WI38 (cell line): Measurements from ENCODE around the gene UTP3.
A peak's percentile ranks its signal among the peaks of the same experiment; 100 is the strongest.
"Not testable (repeated sequence)": the region's sequence is repeated elsewhere in the genome, so short reads cannot be mapped to it uniquely, and the experiment has no call there.

Experiments used
- H3K4me3 ChIP-seq: 2 replicates; pipeline ENCODE4 v1.5.1; 2011; ENCODE audit warnings: low read depth, mild to moderate bottlenecking, control low read depth, low read length
- TF ChIP-seq, protein P1 (sequence below): IDR thresholded peaks from 2 replicates; pipeline ENCODE4 v1.5.1; 2012; ENCODE audit warnings: low read depth, mild to moderate bottlenecking, control low read depth, low read length

Gene UTP3

DNA sequence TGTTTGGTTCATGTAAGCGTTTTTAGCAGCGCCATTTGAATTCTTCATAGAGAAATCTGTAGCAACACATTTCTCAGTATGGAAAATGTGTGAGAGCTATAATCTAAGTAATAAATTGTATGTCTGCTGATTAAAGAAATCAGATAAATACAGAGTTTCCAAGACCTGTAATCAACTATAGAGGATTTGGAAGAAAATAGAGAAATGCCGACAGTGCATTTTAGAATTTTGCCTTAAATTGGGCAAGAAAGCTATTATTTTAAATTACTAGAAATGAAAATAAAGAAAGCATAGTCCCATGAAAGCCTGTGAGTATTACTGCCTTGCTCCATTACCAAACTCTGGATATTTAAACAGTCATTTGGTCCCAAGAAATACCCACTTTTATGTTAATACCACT, 36.1 kb downstream of the UTP3 start:
- TF ChIP-seq, protein P1, sequence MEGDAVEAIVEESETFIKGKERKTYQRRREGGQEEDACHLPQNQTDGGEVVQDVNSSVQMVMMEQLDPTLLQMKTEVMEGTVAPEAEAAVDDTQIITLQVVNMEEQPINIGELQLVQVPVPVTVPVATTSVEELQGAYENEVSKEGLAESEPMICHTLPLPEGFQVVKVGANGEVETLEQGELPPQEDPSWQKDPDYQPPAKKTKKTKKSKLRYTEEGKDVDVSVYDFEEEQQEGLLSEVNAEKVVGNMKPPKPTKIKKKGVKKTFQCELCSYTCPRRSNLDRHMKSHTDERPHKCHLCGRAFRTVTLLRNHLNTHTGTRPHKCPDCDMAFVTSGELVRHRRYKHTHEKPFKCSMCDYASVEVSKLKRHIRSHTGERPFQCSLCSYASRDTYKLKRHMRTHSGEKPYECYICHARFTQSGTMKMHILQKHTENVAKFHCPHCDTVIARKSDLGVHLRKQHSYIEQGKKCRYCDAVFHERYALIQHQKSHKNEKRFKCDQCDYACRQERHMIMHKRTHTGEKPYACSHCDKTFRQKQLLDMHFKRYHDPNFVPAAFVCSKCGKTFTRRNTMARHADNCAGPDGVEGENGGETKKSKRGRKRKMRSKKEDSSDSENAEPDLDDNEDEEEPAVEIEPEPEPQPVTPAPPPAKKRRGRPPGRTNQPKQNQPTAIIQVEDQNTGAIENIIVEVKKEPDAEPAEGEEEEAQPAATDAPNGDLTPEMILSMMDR = no peak
- H3K4me3 ChIP-seq = no peak overlapping the region

DNA sequence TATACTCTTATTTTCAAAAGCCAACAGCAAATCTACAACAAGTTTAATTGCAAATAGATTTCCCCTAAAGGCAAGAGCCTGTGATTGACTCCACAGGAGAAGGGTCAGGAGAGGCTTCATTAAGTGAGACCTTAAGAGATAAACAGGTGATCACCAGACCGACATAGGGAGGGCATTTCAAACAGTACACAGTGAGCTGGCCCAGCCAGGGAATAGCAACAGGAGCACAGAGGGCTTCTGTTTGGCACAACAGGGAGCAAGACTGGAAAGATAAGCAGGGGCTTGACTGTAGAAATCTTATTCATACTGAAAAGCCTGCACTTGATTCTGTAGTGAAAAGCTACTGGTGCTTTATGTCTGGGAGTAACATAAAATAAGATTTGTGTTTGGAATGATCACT, 37.3 kb downstream of the UTP3 start:
- TF ChIP-seq, protein P1 = no peak
- H3K4me3 ChIP-seq = no peak overlapping the region

DNA sequence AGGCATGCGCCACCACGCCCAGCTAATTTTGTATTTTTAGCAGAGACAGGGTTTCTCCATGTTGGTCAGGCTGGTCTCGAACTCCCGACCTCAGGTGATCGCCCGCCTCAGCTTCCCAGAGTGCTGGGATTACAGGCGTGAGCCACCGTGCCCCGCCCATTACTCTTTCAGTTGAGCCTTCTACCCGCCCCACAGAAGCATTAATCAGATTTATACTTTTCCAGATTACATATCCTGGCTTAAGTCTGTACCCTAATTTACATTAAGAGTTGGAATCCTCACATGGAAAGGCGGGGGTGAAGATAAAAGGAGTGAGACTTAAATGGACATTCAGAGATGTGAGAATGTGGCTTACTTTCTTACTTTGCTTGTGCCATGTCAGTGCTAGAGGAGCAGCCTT, 38.2 kb downstream of the UTP3 start:
- not testable (repeated sequence) for H3K4me3 ChIP-seq

DNA sequence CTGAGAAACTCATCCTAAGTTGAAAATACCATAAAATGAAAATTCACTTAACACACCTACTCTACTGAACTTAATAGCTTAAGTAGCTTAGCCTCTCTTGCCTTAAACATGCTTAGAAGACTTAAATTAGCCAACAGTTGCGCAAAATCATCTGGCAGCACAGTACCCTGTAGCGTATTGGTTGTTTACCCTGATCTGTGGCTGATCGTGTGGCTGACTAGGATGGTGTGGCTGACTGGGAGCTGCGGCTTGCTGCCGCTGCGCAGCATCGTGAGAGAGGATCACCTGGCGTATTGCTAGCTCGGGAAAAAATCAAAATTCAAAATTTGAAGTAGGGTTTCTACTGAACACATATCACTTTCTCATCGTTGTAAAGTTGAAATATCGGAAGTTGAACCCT, 39.8 kb downstream of the UTP3 start:
- H3K4me3 ChIP-seq = no peak overlapping the region

DNA sequence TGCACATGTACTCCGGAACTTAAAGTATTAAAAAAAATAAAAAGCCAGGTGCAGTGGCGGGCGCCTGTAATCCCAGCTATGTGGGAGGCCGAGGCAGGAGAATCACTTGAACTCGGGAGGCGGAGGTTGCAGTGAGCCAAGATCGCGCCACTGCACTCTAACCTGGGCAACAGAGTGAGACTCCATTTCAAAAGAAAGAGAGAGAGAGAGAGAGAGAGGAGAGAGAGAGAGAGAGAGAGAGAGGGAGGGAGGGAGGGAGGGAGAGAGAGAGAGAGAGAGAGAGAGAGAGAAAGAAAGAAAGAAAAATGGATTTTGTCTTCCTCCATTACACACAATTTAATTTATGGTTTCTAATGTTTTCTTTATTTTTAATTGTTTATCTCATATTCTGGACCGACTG, 44.5 kb downstream of the UTP3 start:
- H3K4me3 ChIP-seq = not testable (repeated sequence)

More for the DNA sequence above, 39.8 kb downstream of the UTP3 start:
- TF ChIP-seq, protein P1 = no peak

DNA sequence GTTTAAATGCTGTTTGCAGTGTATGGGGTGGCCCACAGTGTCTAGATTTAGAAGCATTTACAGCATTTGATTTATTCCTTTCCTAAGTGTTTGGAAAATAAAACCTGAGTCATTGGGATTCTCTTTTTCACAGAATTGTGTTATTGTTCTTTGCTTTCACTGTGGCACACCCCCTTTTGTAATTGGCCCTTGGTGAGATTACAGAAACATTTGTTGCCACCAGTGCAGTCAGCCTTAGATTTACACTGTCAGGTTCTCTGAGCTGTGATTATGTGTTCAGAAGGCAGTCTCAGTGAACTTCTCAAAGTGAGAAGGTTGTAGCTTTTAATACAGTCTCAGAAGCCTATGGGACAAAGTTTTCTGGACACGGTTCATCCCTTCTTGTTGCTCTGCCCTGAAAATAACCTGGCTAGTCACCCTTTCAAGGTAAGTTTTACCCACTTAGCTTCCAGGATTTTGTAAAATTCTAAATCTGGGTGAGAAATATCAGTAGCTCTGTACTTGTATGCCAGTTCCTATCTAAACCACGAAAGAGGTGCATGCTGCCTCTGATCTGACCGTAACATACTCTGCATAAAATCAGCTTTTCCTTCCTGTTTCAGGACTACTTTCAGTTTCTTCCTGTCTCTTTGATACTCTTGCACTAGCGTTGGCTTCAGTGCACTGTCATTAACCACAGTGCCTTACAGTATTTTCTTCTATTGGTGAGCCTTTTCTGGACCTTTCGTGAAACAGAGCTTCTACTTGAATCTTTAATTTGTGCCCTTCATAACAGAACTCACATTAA, 46.0 kb downstream of the UTP3 start:
- H3K4me3 ChIP-seq = peak overlapping the region; percentile 56
- TF ChIP-seq, protein P1 = no peak

DNA sequence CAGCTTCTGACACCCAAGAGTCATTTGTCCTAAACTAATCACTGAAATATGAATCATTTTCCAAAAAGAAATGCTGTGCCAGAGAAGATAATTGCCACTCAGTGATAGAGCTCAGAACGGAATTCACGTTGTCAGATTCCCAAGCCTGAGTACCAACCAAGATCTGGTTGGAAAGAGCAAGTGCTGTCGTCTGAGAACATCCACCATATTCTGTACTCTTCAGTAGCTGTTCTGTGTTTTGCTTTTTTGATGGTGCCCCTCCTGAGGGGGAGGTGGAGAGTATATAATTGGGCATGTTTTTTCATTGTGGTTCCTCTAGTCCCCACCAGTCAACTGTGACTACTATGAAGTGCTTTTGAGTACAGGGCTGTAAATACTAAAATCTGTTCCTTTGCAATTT, 46.6 kb downstream of the UTP3 start:
- TF ChIP-seq, protein P1 = no peak
- peak overlapping the region; percentile 56 for H3K4me3 ChIP-seq

DNA sequence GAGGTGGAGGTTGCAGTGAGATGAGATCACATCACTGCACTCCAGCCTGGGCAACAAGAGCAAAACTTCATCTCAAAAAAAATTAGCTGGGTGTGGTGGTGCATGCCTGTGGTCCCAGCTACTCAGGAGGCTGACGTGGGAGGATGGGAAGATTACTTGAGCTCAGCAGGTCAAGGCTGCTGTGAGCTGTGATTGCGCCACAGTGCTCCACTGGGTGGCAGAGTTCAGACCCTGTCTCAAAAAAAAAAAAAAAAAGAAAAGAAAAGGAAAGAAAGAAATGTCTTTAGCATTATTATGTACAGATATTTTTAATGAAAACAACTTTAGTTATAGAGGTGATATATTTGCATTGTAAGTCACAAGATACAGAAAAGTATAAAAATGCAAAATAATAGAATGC, 47.6 kb downstream of the UTP3 start:
- not testable (repeated sequence) for H3K4me3 ChIP-seq

DNA sequence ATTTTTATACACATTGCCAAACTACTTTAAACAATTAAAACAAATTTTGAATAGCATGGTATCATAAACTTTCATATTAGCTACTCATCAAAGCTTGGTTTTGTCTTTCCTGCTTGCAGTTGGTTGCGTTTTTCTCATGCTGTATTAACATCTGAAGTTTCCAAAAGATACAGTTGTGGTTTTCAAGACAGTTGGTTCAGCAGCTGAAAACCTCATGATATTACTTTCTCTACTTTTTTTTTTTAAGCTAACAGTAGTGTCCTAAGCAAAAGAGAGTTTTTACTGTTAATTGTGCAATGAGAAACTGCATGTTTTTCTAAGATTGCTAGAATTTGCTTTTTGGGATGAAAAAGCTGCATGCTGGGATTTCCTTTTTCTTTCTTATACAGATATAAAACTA, 48.7 kb downstream of the UTP3 start:
- no peak overlapping the region for H3K4me3 ChIP-seq
- TF ChIP-seq, protein P1 = no peak
